Stimulated activated naive CD4-positive, alpha-beta T cell treated with Interleukin-2 at 50 U/mL for 16 hours (primary cell): Measurements from ENCODE around the gene PDHX.
"Not testable (repeated sequence)": the region's sequence is repeated elsewhere in the genome, so short reads cannot be mapped to it uniquely, and the experiment has no call there.

Source experiments
- DNase-seq: peaks from one replicate; lab custom pipeline; 2025; lab: John Stamatoyannopoulos, UW

PDHX gene

DNA sequence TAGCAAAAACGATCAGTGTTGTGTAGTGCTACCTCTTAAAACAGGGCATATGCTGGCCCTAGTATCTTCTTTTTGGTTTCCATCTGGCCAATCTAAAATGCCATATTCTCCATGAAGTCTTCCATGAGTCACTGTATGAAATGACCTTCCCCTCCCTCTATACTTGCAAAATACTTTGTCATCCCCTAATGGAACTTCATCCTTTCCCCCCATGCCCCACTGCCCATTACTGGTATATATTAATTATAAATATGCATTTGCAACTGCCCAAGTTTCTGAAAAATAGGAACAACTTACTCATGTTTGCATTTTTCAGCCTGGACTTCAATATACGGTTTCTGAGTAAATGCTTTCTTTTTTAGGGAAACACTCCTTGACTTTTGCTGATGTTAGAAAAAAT lies 4.7 kb upstream of the PDHX start:
- DNase-seq: no peak

DNA sequence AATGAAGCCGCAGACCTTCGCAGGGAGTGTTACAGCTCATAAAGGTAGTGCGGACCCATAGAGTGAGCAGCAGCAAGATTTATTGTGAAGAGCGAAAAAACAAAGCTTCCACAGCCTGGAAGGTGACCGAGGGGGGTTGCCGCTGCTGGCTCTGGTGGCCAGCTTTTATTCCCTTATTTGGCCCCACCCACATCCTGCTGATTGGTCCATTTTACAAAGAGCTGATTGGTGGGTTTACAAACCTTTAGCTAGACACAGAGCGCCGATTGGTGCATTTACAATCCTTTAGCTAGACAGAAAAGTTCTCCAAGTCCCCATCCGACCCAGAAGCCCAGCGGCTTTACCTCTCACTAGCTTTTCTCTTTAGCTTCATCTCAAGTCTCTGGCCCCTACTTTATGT lies 2.9 kb upstream of the PDHX start:
- not testable (repeated sequence) for DNase-seq

- peak; percentile 14 for DNase-seq
Measured at GRCh38 chr11:34915136-34916014, 1.0 kb upstream of the PDHX start.

DNA sequence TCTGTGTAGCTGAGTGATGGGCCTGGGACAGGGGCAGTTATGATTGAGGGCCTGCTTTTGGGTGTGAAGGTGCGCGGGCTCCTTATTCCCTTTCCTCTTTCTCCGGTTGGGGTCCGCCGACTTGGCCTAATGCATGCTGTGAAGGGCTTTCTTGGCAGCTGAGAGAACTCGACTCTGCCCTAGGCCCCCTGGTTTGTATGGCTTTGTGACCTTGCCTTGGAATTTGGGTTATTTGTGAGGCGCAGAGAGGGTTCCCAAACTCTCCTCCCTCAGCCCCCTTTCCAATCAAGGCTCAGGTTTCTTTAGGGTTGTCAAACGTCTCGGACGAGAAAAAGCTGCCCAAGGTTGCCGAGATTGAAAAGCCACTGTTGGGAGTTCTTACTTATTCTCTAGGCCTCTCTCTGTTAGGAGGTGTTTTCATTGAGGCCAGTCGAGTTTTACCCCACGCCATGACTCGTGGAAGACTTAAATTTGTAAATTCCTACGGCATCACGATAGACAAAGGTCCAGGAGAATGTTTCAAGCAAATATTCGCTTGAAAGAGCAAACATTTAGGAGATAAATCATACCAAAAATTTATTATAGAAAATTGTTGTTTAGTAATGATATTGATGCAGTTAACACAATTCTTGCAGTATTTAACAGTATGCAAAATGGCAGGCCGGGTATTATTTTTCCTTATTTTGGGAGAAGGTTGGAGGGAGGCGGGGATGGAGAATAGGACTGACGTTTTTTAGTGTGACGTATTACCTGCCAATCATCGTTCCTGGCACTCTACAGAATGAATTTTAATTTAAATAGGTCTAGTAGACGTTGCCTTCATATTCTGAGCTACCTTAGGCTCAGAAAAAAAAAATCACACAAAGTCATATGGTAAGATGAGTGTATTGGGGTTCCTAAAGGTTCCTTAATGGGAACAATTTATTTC lies 689 bp downstream of the PDHX start:
- DNase-seq: no peak

DNA sequence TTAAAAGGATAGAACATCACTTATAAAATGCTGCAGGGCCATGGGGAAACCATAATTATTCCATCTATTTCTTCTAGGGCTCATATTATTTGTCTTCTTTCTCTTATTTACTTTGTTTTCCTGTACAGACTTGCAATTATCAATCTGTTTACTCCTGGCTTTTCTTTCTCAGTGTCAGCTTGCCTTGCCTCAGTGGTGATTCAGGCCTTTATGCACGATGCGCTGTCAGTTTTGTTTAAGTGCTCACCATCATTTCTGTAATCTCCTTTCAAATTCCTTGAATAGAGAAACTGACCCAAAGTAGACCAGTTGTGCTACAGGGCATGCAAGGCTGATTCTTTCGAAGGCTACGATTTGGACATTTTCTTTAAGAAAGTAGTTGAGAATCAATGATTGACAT lies 4.7 kb downstream of the PDHX start:
- no peak for DNase-seq

GRCh38 chr11:34924714-34925113 lies 8.3 kb downstream of the PDHX start:
- DNase-seq: no peak

DNA sequence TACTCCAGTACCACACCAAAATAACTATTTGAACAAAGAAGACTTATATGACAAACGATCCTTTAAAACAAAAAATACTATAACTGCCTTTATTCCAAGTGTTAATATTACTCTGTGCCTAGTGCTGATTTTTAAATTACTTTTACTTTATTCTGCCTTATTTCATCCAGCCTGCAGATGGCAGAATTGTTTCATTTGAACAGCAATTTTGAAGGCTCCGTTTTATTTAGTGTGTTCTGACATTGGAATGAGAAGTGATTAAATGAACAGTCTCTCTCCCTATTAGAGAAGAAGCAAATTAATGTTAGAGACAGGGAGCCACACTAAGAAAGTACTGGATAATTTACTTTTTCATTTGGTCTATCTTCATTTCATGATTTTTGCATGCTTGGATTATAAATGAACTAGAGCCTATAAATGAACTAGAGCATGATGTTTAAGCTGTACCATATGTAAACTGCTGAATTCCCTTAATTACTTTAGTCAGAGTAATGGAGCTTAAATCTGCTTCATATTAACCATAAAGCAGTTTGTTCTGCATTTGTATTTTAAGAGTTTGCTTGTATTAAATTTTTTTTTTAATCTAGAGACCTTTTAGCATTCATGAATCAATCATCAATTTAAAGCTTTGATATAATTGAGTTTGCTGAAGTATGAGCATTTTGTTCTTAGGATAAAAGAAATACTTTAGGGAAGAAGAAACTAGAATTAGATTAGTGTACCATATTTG lies 9.8 kb downstream of the PDHX start:
- no peak for DNase-seq

DNA sequence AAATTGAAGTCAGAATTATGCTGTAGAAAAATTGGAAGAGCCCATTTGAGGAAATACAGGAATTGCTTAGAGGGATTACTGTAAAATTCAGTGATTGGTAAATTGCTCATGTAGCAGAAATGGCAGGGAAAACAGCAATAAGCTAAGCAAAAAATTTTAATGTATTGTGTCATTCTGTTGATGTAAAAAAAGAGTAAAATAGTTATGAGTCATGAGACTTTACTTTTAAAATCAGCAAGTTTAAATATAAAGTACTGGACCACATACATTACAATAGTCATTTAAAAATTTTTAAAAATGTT lies 10.4 kb downstream of the PDHX start:
- DNase-seq: no peak

GRCh38 chr11:34928268-34928959 lies 12.0 kb downstream of the PDHX start:
- no peak for DNase-seq

DNA sequence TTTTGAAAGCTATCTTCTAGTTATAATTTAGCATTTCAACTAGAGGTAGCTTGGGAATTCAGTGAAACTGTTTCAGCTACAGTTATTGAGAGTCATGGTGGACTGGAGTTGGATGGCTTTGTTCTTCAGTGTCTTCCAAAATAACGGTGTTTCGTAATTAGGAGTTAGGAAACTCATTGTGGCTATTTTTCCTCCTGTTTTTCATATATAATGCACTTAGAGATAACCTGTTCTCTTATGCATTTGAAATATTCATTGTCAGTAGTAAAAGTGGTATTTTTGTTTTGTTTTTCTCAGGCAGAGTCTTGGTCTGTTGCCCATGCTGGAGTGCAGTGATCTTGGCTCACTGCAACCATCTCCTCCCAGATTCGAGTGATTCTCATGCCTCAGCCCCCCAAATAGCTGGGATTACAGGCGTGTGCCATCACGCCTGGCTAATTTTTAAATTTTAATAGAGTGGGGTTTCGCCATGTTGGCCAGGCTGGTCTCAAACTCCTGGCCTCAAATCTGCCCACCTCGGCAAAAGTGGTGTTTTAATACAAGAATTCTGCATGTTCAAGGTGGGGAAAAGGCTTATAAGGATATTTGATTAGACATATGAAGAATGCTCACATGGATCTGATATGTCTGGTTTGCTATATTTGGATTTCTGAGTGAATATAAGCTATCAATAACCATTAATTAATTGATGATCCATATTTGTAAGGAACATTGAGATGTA lies 12.7 kb downstream of the PDHX start:
- DNase-seq: no peak

- DNase-seq: no peak
Measured at GRCh38 chr11:34929794-34930763, 13.7 kb downstream of the PDHX start.

GRCh38 chr11:34936945-34937629 lies 20.7 kb downstream of the PDHX start:
- DNase-seq: no peak

DNA sequence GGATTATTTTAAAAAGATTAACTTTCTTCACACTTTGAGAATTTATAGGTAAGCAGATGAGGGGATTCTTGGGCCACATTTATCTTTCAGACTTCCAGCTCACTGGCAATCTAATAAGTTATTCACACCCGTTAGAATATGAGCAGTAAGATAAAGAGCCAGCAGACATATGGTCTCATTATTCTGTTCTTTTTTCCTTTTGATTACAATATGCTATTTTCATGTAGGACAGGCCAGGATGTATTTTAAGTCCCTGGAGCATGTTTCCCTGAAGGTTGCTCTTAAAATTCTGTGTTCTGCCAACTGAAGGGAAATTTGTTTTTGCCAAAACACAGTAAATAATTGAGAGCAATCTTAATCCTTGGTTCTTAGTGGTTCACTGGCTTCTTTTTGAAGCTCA lies 22.2 kb downstream of the PDHX start:
- DNase-seq: no peak

- DNase-seq: no peak
Measured at GRCh38 chr11:34940026-34940677, 23.7 kb downstream of the PDHX start.

DNA sequence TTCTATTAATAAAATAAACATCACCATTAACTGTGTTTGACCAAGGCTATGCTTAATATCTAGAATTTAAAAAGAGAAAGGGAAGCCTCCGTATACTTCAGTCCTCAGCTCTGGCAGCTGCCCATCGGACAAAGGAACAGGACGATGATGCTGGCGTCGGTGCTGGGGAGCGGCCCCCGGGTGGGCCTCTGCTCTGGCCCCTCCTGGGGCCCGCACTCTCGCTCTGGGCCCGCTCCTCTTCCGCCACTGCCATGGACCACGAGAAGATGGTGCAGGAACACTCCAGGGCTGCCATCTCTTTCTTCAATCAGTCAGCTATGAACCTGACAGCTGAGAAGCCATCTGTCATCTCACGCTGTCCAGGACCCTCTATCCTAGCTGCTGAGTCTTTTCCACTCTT lies 25.3 kb downstream of the PDHX start:
- DNase-seq: no peak

- no peak for DNase-seq
Measured at GRCh38 chr11:34944692-34945091, 28.3 kb downstream of the PDHX start.

DNA sequence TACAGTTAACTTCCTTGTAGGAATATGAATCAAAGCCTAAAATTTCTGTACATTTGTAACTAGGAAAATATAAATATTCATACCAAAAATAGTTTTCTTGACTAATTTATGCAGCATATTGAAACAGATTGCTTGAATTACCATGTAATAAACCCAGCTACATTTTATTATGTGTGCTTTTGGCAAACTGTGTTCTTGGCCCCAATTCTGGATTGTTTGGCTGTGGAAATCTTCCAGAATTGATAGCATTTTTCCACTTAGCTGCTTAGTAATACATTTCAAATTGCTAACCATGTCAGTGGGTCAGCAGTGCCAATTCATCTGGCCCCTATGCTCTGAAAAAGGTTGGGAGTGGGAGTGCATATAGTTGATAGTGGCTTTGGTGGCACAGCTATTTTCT lies 32.3 kb downstream of the PDHX start:
- no peak for DNase-seq

GRCh38 chr11:34953955-34954354 lies 37.5 kb downstream of the PDHX start:
- no peak for DNase-seq

DNA sequence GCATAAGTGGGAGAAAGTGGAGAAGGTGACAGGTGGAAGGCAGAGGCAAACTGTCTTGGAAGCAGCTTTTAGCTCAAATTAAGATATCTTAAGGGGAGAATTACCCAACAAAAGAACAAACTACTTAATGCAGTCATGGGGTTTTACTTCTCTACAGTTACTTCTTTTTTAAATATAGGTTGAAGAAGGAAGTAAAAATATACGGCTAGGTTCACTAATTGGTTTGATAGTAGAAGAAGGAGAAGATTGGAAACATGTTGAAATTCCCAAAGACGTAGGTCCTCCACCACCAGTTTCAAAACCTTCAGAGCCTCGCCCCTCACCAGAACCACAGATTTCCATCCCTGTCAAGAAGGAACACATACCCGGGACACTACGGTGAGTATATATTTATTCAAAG lies 40.8 kb downstream of the PDHX start:
- no peak for DNase-seq
